Loucy (cell line): ENCODE data around the gene MGAT1.

Experiments
- CTCF ChIP-seq: fragments of 200-600 bp; sonication (generic); conservative IDR thresholded peaks from 2 replicates; pipeline ENCODE4 v1.5.1; 2014; ENCODE audit warnings: mild to moderate bottlenecking, antibody characterized with exemption, low read length
- EZH2phosphoT487 ChIP-seq: fragments of 200-600 bp; IDR thresholded peaks from 2 replicates; pipeline ENCODE4 v1.6.1; 2018; ENCODE audit warnings: antibody characterized with exemption, mild to moderate bottlenecking, moderate library complexity, borderline replicate concordance

GRCh38 chr5:180786531-180787398 is 15.8 kb downstream of the MGAT1 start:
- TF ChIP-seq CTCF, result no peak
- TF ChIP-seq EZH2phosphoT487, result no peak
